OCI-LY1 (cell line): ENCODE data around the gene ARMH4.

Experiments used
- H2AFZ ChIP-seq: fragments of 200-600 bp; sonication (generic), shearing (Covaris generic); 2 replicates; pipeline ENCODE4 v1.6.0; 2014; ENCODE audit warnings: antibody characterized with exemption, mild to moderate bottlenecking, low read length
- H3F3A ChIP-seq: fragments of 200-600 bp; sonication (generic), shearing (Covaris generic); 2 replicates; pipeline ENCODE4 v1.6.0; 2014; ENCODE audit warnings: mild to moderate bottlenecking, antibody characterized with exemption, low read length, moderate library complexity; ENCODE audit not compliant: insufficient read depth
- H3K27ac ChIP-seq: fragments of 200-600 bp; sonication (generic); 2 replicates; pipeline ENCODE4 v1.5.1; 2014; ENCODE audit warnings: low read length, mixed run types, mild to moderate bottlenecking, low read depth; ENCODE audit not compliant: poor library complexity, severe bottlenecking
- H3K27me3 ChIP-seq: fragments of 200-600 bp; sonication (generic); 2 replicates; pipeline ENCODE4 v1.6.0; 2014; ENCODE audit warnings: antibody characterized with exemption, mild to moderate bottlenecking, low read length, moderate library complexity; ENCODE audit not compliant: insufficient read depth
- H3K36me3 ChIP-seq: fragments of 200-600 bp; sonication (generic); 2 replicates; pipeline ENCODE4 v1.6.1; 2014; ENCODE audit warnings: mild to moderate bottlenecking, antibody characterized with exemption, low read length, moderate library complexity, mixed read lengths; ENCODE audit not compliant: insufficient read depth
- H3K4me1 ChIP-seq: fragments of 200-600 bp; sonication (generic); 2 replicates; pipeline ENCODE4 v1.5.1; 2014; ENCODE audit warnings: mild to moderate bottlenecking, low read length, moderate library complexity; ENCODE audit not compliant: insufficient read depth, severe bottlenecking
- H3K4me2 ChIP-seq: fragments of 200-600 bp; sonication (generic), shearing (Covaris generic); 2 replicates; pipeline ENCODE4 v1.6.1; 2014; ENCODE audit warnings: low read length
- H3K4me3 ChIP-seq: fragments of 200-600 bp; sonication (generic); 2 replicates; pipeline ENCODE4 v1.5.1; 2014; ENCODE audit warnings: low read length, low read depth, mild to moderate bottlenecking, mixed read lengths; ENCODE audit not compliant: poor library complexity, severe bottlenecking
- H3K79me2 ChIP-seq: fragments of 200-600 bp; shearing (Covaris generic); 2 replicates; pipeline ENCODE4 v1.6.1; 2016; ENCODE audit warnings: mixed run types, low read length, mixed read lengths; ENCODE audit not compliant: insufficient read depth
- H3K9ac ChIP-seq: fragments of 200-600 bp; sonication (generic), shearing (Covaris generic); 2 replicates; pipeline ENCODE4 v1.6.1; 2014; ENCODE audit warnings: mild to moderate bottlenecking, low read length, mixed read lengths
- H3K9me2 ChIP-seq: fragments of 200-600 bp; sonication (generic), shearing (Covaris generic); 2 replicates; pipeline ENCODE4 v1.6.1; 2014; ENCODE audit warnings: low read depth, mild to moderate bottlenecking, low read length, mixed read lengths
- H3K9me3 ChIP-seq: fragments of 200-600 bp; shearing (Covaris generic); 2 replicates; pipeline ENCODE4 v1.6.1; 2014; ENCODE audit warnings: low read length, mixed read lengths
- H4K20me1 ChIP-seq: fragments of 200-600 bp; sonication (generic), shearing (Covaris generic); 2 replicates; pipeline ENCODE4 v1.6.0; 2016; ENCODE audit warnings: mild to moderate bottlenecking, low read length; ENCODE audit not compliant: insufficient read depth
- EZH2 ChIP-seq: fragments of 200-600 bp; sonication (generic), shearing (Covaris generic); IDR thresholded peaks from 2 replicates; pipeline ENCODE4 v1.8.0; 2017; ENCODE audit warnings: borderline replicate concordance, mixed run types, mild to moderate bottlenecking, antibody characterized with exemption, low read length, moderate library complexity, mixed read lengths
- TF ChIP-seq, protein P1 (sequence below): fragments of 200-600 bp; sonication (generic), shearing (Covaris generic); IDR thresholded peaks from 2 replicates; pipeline ENCODE4 v1.5.1; 2017; ENCODE audit warnings: mild to moderate bottlenecking, antibody characterized with exemption, low read length, moderate library complexity, mixed read lengths

The ARMH4 gene

DNA sequence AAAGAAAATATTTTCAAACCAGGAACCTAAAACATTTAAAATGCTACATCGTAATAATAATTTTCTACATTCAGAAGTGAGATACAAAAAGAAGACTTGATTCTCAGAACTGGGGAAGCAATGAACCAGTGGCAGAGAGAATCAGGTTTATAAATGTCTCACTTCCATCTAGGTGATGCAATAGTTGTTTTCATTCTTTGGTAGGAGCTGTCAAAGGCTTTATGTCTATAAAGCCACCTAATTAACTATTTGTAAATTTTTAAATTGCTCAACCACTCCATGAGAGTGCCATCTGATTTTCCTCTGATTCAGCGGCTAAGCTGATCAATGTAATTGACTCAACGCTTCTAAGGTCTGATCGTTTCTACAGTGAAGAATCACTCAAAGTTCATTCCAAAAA, 66.1 kb downstream of the ARMH4 start:
- no peaks in the 10 kb centered on the region for H4K20me1 ChIP-seq
- H3F3A ChIP-seq: no peaks in the 10 kb centered on the region
- no peaks in the 10 kb centered on the region for H3K4me1 ChIP-seq
- H3K9ac ChIP-seq: no peak overlapping the region
- no peak overlapping the region for H2AFZ ChIP-seq
- no peaks in the 10 kb centered on the region for H3K9me2 ChIP-seq
- H3K27me3 ChIP-seq: no peaks in the 10 kb centered on the region
- no peaks in the 10 kb centered on the region for H3K36me3 ChIP-seq
- H3K27ac ChIP-seq: no peak overlapping the region
- H3K4me2 ChIP-seq: no peak overlapping the region
- no peak overlapping the region for H3K4me3 ChIP-seq
- no peaks in the 10 kb centered on the region for H3K79me2 ChIP-seq
- TF ChIP-seq, protein P1, sequence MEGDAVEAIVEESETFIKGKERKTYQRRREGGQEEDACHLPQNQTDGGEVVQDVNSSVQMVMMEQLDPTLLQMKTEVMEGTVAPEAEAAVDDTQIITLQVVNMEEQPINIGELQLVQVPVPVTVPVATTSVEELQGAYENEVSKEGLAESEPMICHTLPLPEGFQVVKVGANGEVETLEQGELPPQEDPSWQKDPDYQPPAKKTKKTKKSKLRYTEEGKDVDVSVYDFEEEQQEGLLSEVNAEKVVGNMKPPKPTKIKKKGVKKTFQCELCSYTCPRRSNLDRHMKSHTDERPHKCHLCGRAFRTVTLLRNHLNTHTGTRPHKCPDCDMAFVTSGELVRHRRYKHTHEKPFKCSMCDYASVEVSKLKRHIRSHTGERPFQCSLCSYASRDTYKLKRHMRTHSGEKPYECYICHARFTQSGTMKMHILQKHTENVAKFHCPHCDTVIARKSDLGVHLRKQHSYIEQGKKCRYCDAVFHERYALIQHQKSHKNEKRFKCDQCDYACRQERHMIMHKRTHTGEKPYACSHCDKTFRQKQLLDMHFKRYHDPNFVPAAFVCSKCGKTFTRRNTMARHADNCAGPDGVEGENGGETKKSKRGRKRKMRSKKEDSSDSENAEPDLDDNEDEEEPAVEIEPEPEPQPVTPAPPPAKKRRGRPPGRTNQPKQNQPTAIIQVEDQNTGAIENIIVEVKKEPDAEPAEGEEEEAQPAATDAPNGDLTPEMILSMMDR: no peak
- no peak for TF ChIP-seq EZH2
- H3K9me3 ChIP-seq: no peaks in the 10 kb centered on the region

DNA sequence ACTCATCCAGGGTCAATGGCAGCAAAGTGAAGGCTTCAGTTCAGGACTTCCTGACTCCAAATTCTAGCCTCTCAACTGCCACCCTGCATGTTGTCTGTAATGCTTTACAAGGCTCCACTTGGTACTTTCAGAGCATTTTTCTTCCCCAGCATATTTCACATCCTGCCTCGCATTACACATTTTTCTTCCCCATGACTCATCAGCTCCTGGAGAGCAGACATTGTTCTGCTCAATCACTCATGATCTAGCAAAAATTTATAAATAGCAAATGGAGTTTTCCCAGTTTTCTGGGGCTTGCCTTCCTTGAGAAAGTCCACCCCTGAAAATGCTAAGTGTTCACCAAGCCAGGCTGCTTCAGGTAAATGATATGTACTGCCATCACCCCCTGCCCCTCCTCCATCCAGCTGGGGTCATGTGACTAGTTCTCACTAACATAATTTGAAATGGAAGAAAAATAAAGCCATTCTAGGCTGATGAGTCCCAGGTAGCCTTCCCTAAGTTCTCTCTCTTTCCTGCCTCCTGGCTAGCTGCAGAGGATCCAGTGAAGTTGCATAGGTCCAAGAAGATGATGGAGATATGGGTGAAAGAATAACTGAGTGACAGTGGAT, 69.4 kb downstream of the ARMH4 start:
- no peak overlapping the region for H3K27ac ChIP-seq
- no peak overlapping the region for H2AFZ ChIP-seq
- H3F3A ChIP-seq: no peaks in the 10 kb centered on the region
- no peaks in the 10 kb centered on the region for H3K36me3 ChIP-seq
- H4K20me1 ChIP-seq: no peaks in the 10 kb centered on the region
- H3K79me2 ChIP-seq: no peaks in the 10 kb centered on the region
- H3K9me2 ChIP-seq: no peaks in the 10 kb centered on the region
- no peak overlapping the region for H3K4me2 ChIP-seq
- no peaks in the 10 kb centered on the region for H3K4me1 ChIP-seq
- no peaks in the 10 kb centered on the region for H3K9me3 ChIP-seq
- TF ChIP-seq, protein P1: no peak
- no peak for TF ChIP-seq EZH2
- no peak overlapping the region for H3K4me3 ChIP-seq
- no peaks in the 10 kb centered on the region for H3K27me3 ChIP-seq
- no peak overlapping the region for H3K9ac ChIP-seq

DNA sequence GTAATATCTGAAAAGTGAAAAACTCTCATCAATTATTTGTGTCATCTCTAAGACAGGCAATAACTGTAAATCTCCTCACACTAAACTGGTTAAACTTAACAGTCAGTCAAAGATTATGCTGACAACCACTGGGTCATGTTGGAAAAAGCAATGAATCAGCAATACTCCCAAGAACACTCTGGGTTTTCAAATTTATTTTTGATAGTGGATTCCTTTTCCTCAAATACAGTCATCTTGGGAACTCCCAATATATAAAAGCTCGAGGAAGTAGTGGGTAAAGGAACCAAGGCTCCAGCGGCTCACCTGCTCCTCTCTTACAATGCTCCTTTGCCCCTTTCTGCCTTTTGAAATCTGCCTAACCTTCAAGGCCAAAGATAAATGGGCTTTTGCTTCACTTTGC, 70.0 kb downstream of the ARMH4 start:
- no peak overlapping the region for H3K4me2 ChIP-seq
- no peak overlapping the region for H2AFZ ChIP-seq
- no peaks in the 10 kb centered on the region for H3K4me1 ChIP-seq
- H4K20me1 ChIP-seq: no peaks in the 10 kb centered on the region
- H3K4me3 ChIP-seq: no peak overlapping the region
- H3K9me3 ChIP-seq: no peaks in the 10 kb centered on the region
- H3F3A ChIP-seq: no peaks in the 10 kb centered on the region
- no peaks in the 10 kb centered on the region for H3K27me3 ChIP-seq
- H3K27ac ChIP-seq: no peak overlapping the region
- TF ChIP-seq, protein P1: no peak
- no peaks in the 10 kb centered on the region for H3K79me2 ChIP-seq
- no peaks in the 10 kb centered on the region for H3K36me3 ChIP-seq
- no peak overlapping the region for H3K9ac ChIP-seq
- no peaks in the 10 kb centered on the region for H3K9me2 ChIP-seq
